GM12801 (cell line): ENCODE data around the gene MYMX.

Source experiments
- TF ChIP-seq, protein P1 (sequence below): IDR thresholded peaks from one replicate; pipeline ENCODE4 v1.5.1; 2011; ENCODE audit warnings: control low read depth; ENCODE audit not compliant: insufficient read length; ENCODE audit errors: extremely low read depth

Gene MYMX

DNA sequence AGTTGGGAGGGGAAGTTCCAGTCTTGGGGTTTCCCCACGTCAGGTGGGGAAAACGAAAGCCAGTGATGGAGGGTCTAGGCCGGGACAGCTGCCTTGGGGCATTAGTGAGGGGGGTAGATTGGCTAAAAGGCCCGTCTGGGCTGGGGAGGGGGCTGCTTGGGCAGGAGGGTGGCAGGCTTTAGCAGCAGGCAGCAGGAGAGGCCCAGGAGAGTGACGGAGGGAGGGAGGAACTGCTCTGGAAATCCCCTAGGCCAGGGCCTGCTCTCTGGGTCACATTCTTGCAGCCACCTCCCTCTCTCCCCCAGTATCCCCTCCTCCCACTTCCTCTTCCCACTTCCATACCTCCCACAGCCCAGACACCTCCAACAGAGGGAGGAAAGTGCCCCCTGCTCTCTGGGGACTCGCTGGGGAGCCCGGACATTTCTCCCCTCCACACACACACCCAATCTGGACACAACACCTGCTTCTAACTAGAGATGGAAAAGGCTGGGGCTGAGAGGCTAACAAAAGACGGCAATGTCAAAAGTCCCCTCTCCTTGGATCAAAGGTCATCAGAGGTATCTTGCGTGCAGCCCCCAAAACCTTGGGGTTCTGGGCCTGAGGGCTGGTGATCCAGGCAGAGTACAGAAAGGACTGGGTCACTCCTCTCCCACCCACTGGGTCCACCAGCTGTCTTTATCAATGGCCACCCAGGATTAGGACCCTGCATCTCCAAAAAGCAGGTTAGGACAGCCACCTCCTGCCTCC is 46.8 kb downstream of the MYMX start:
- TF ChIP-seq, protein P1, sequence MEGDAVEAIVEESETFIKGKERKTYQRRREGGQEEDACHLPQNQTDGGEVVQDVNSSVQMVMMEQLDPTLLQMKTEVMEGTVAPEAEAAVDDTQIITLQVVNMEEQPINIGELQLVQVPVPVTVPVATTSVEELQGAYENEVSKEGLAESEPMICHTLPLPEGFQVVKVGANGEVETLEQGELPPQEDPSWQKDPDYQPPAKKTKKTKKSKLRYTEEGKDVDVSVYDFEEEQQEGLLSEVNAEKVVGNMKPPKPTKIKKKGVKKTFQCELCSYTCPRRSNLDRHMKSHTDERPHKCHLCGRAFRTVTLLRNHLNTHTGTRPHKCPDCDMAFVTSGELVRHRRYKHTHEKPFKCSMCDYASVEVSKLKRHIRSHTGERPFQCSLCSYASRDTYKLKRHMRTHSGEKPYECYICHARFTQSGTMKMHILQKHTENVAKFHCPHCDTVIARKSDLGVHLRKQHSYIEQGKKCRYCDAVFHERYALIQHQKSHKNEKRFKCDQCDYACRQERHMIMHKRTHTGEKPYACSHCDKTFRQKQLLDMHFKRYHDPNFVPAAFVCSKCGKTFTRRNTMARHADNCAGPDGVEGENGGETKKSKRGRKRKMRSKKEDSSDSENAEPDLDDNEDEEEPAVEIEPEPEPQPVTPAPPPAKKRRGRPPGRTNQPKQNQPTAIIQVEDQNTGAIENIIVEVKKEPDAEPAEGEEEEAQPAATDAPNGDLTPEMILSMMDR: no peak

DNA sequence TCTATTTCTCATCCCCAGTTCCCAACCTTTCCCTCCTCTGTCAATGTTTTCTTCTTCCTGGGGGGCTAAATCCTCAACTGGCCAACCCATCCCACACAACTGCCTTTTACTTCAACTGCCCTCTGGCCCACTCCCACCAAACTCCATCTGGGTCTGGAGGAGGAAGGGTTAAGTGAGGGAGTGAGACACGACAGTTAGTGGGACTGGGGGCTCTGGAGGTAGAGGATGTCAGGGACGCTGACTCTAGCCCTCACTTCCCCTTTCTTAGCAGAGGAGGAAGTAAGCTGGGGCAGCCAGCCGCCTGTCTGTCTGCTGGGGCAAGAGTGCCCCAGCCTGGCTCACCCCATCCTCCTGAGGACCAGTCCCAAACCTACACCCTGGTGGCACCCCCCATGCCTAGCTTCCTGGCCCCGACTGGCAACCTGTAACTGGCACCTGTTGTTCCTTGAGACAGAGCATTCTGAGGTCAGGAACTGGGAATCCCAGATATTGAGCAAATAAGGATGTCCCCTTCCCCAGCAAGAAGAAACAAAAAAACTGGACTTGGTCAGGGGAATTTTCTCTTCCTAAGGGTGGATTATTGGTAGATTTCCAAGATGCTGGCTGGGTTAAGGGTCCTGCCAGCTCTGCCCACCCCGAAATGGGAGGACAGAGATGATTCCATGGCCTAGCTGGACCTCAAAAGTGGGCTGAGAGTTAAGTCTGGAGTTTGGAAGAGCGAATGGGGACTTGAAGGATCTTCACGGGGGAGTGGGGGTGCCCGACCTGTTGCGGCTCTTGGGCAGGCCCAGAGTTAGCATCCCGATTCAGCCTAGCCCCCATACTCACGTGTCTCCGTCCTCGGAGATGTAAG is 47.7 kb downstream of the MYMX start:
- TF ChIP-seq, protein P1: no peak

DNA sequence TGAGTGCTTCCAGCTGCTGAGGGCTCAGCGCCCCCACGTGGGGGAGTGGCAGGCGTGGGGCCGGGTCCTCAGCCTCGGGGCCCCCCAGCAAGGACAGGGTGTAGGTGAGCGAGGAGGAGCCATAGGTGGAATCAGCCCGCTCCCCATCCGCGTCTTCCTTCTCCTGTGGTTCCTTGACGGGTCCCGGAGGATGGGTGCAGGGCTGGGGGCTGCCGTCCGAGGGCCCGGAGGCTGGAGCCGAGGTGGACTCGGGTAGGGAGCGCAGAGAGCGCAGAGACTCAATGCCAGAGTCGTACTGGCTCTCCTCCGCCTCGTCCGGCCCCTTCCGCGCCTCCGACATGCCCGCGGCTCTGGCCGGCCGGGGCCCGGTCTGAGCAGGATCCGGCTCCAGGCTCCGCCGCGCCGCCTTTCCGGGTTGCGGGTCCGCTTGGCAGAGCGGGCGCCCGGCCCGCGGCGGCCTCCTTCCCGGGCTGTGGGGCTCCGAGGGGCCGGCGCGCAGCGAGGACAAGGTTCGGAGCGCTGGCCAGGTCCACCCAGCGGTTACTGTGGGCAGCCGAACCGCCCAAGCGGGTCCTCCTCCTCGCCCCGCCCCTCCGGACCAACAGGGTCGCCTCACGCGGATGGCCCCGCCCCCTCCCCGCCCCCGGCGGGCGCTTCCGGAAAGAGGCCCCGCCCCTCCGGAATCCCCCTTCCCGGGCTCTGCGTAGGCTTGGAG is 48.4 kb downstream of the MYMX start, which contains the start of gene NFKBIE:
NFKBIE (minus strand) TSS at position 545 of the 715 bp plus-strand sequence; CDS start at position 340, 205 bp downstream.
- TF ChIP-seq, protein P1: no peak

DNA sequence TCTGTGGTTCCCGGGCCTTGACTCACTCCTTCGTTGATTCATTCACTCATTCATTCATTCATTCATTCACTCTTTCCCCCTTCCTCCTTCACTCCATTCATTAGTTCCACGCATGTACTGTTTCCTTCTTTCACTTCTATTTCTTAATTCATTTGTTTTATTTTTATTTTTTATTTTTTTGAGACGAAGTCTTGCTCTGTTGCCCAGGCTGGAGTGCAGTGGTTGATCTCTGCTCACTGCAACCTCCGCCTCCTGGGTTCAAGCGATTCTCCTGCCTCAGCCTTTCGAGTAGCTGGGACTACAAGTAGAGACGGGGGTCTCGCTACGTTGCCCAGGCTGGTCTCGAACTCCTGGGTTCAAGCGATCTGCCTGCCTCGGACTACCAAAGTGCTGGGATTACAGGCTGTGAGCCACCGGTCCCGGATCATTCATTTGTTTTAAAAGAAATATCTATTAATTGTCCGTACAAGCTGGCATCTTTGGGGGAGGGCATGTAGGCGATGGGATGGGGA is 49.1 kb downstream of the MYMX start:
- TF ChIP-seq, protein P1: no peak

DNA sequence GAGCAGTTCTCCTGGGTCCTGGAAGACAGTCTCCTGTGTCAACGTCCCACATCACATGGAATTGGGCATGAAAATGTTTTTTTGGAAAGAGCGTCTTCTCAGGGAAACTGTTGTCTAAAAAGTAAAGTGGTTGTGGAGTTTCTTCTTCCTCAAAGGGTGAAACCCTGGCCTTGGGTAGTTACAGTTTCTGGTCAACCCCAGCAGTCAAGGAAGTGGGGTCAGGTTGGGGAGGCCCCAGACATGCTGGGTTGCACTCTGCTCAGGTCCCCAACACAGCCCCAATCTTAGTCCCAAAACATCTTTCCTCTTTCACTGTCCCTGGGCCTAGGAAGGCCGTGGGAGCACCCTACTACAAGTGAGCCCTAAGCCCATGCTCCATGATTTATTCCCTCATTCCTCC is 49.6 kb downstream of the MYMX start:
- TF ChIP-seq, protein P1: no peak

DNA sequence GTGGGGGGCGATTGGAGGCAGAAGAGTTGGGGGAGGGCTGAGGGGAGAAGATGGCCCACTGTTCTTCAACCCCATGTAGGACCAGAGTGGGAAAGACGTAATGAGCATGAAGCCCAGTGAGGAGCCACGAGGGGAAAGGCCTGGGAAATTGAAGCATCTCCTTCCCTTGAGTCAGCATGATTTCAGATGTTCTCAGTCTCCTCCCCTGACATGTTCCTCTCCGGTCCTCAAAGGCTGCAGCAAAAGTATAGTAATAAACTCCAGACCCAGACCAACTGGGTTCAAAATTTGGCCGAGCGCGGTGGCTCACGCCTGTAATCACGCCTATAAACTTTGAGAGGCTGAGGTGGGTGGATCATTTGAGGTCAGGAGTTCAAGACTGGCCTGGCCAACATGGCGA is 50.5 kb downstream of the MYMX start:
- TF ChIP-seq, protein P1: no peak
